NT2/D1 (cell line): Measurements from ENCODE around the gene GCN1.

Experiments used
- DNase-seq: peaks from one replicate; pipeline ENCODE4 v3.0.0-alpha.2; 2011; ENCODE audit warnings: low read depth, low spot score
- H3K27me3 ChIP-seq: 2 replicates; pipeline ENCODE4 v1.6.0; 2011; ENCODE audit warnings: mild to moderate bottlenecking; ENCODE audit not compliant: insufficient read length, insufficient read depth
- H3K36me3 ChIP-seq: 2 replicates; pipeline ENCODE4 v1.6.1; 2011; ENCODE audit warnings: mild to moderate bottlenecking, low read length, mixed read lengths; ENCODE audit not compliant: insufficient read depth, insufficient read length
- H3K4me1 ChIP-seq: 2 replicates; pipeline ENCODE4 v1.5.1; 2011; ENCODE audit not compliant: insufficient read depth, insufficient read length
- H3K4me3 ChIP-seq: 2 replicates; pipeline ENCODE4 v1.5.1; 2011; ENCODE audit warnings: low read depth; ENCODE audit not compliant: insufficient read length
- H3K9ac ChIP-seq: 2 replicates; pipeline ENCODE4 v1.6.0; 2011; ENCODE audit warnings: low read depth; ENCODE audit not compliant: insufficient read length
- H3K9me3 ChIP-seq: 2 replicates; pipeline ENCODE4 v1.5.1; 2011; ENCODE audit warnings: mild to moderate bottlenecking, low read length; ENCODE audit not compliant: insufficient read depth
- SUZ12 ChIP-seq: IDR thresholded peaks from 2 replicates; pipeline ENCODE4 v1.6.1; 2011; ENCODE audit not compliant: insufficient read length, insufficient read depth; ENCODE audit errors: extremely low read depth
- YY1 ChIP-seq: IDR thresholded peaks from 2 replicates; pipeline ENCODE4 v1.6.1; 2011; ENCODE audit not compliant: insufficient read length, insufficient read depth
- ZNF274 ChIP-seq: IDR thresholded peaks from 2 replicates; pipeline ENCODE4 v1.6.1; 2011; ENCODE audit warnings: mild to moderate bottlenecking, low read depth, low read length

The GCN1 gene

GRCh38 chr12:120227233-120228040 is 32.9 kb upstream of the GCN1 start:
- Histone ChIP-seq H3K27me3 (no peaks in the 10 kb centered on the region), H3K36me3 (peaks cover 47% of the 10 kb centered on the region), H3K9me3 (no peaks in the 10 kb centered on the region), H3K4me3 (no peak overlapping the region), H3K9ac (no peak overlapping the region), H3K4me1 (peaks cover 56% of the 10 kb centered on the region)
- DNase-seq = no peak
- TF ChIP-seq SUZ12 = no peak

- peaks cover 60% of the 10 kb centered on the region for H3K4me1 ChIP-seq
- TF ChIP-seq YY1 (no peak), ZNF274 (no peak), SUZ12 (no peak)
- H3K9ac ChIP-seq = peak overlapping the region; percentile 52
- DNase-seq = no peak
- no peaks in the 10 kb centered on the region for H3K9me3 ChIP-seq
- no peaks in the 10 kb centered on the region for H3K27me3 ChIP-seq
- peaks cover 61% of the 10 kb centered on the region for H3K36me3 ChIP-seq
- H3K4me3 ChIP-seq = no peak overlapping the region
These were observed 31.5 kb upstream of the GCN1 start for GRCh38 chr12:120225852-120226640.

GRCh38 chr12:120225200-120225558 is 30.7 kb upstream of the GCN1 start:
- Histone ChIP-seq H3K9ac (peak overlapping the region; percentile 52), H3K4me3 (no peak overlapping the region), H3K4me1 (peaks cover 63% of the 10 kb centered on the region), H3K9me3 (no peaks in the 10 kb centered on the region), H3K36me3 (peaks cover 70% of the 10 kb centered on the region), H3K27me3 (no peaks in the 10 kb centered on the region)
- no peak for DNase-seq
- TF ChIP-seq YY1 (no peak), SUZ12 (no peak), ZNF274 (no peak)

- Histone ChIP-seq H3K4me1 (peaks cover 61% of the 10 kb centered on the region), H3K9ac (peak overlapping the region; percentile 52), H3K9me3 (no peaks in the 10 kb centered on the region), H3K4me3 (no peak overlapping the region), H3K27me3 (no peaks in the 10 kb centered on the region), H3K36me3 (peaks cover 76% of the 10 kb centered on the region)
- TF ChIP-seq ZNF274 (no peak), YY1 (no peak), SUZ12 (no peak)
- no peak for DNase-seq
These were observed 30.0 kb upstream of the GCN1 start for GRCh38 chr12:120224304-120225199.

GRCh38 chr12:120223458-120224303 is 29.2 kb upstream of the GCN1 start:
- no peak for DNase-seq
- peaks cover 85% of the 10 kb centered on the region for H3K36me3 ChIP-seq
- H3K9me3 ChIP-seq = no peaks in the 10 kb centered on the region
- no peaks in the 10 kb centered on the region for H3K27me3 ChIP-seq
- TF ChIP-seq SUZ12 (no peak), YY1 (no peak), ZNF274 (no peak)
- no peak overlapping the region for H3K4me3 ChIP-seq
- H3K9ac ChIP-seq = no peak overlapping the region
- peaks cover 55% of the 10 kb centered on the region for H3K4me1 ChIP-seq

GRCh38 chr12:120222288-120222832 is 27.8 kb upstream of the GCN1 start:
- Histone ChIP-seq H3K9ac (no peak overlapping the region), H3K27me3 (no peaks in the 10 kb centered on the region), H3K9me3 (no peaks in the 10 kb centered on the region), H3K36me3 (peaks cover 89% of the 10 kb centered on the region), H3K4me3 (no peak overlapping the region), H3K4me1 (peaks cover 43% of the 10 kb centered on the region)
- TF ChIP-seq YY1 = no peak
- TF ChIP-seq SUZ12 = no peak
- DNase-seq = no peak
